H9 (cell line): Measurements from ENCODE around the gene TMEM164. TPM values are rescaled to one million over a fixed set of nuclear protein-coding genes. Genes with fewer than 3 reads are reported as not detected.

Source experiments
- DNase-seq: peaks from one replicate; pipeline ENCODE4 v3.0.0-alpha.2; 2017
- H2AFZ ChIP-seq: one replicate; pipeline ENCODE4 v1.6.1; 2013; ENCODE audit warnings: mild to moderate bottlenecking, low read length, control low read depth, moderate library complexity
- H2AK5ac ChIP-seq: 2 replicates; pipeline ENCODE4 v1.6.1; 2013; ENCODE audit warnings: low read length, control low read depth, mixed read lengths; ENCODE audit not compliant: insufficient read length
- H2BK120ac ChIP-seq: one replicate; pipeline ENCODE4 v1.6.1; 2013; ENCODE audit warnings: low read depth, mild to moderate bottlenecking, low read length, control low read depth, inconsistent platforms; ENCODE audit not compliant: poor library complexity, severe bottlenecking
- H2BK12ac ChIP-seq: 2 replicates; pipeline ENCODE4 v1.6.1; 2013; ENCODE audit warnings: low read length, control low read depth, mixed read lengths, low read depth; ENCODE audit not compliant: insufficient read length
- H2BK15ac ChIP-seq: 2 replicates; pipeline ENCODE4 v1.6.1; 2013; ENCODE audit warnings: low read depth, low read length, control low read depth
- H2BK20ac ChIP-seq: one replicate; pipeline ENCODE4 v1.6.1; 2013; ENCODE audit warnings: low read depth, mild to moderate bottlenecking, low read length, control low read depth, inconsistent platforms; ENCODE audit not compliant: poor library complexity, severe bottlenecking
- H2BK5ac ChIP-seq: 2 replicates; pipeline ENCODE4 v1.6.1; 2013; ENCODE audit warnings: low read length, control low read depth, mixed read lengths; ENCODE audit not compliant: insufficient read length
- H3K14ac ChIP-seq: 2 replicates; pipeline ENCODE4 v1.6.1; 2013; ENCODE audit warnings: low read length, control low read depth; ENCODE audit not compliant: insufficient read depth
- H3K18ac ChIP-seq: 2 replicates; pipeline ENCODE4 v1.6.1; 2013; ENCODE audit warnings: low read depth, mild to moderate bottlenecking, mixed read lengths, low read length, control low read depth; ENCODE audit not compliant: insufficient read length
- H3K23ac ChIP-seq: 2 replicates; pipeline ENCODE4 v1.6.1; 2013; ENCODE audit warnings: low read length, control low read depth, mixed read lengths, low read depth; ENCODE audit not compliant: insufficient read length
- H3K23me2 ChIP-seq: 2 replicates; pipeline ENCODE4 v1.6.1; 2013; ENCODE audit warnings: low read depth, mild to moderate bottlenecking, mixed read lengths, low read length, control low read depth; ENCODE audit not compliant: insufficient read length, poor library complexity, severe bottlenecking
- H3K27ac ChIP-seq: 2 replicates; pipeline ENCODE4 v1.5.1; 2013; ENCODE audit warnings: low read length, control low read depth, mixed read lengths, low read depth; ENCODE audit not compliant: insufficient read length
- H3K27me3 ChIP-seq: 2 replicates; pipeline ENCODE4 v1.6.1; 2013; ENCODE audit warnings: low read length, control low read depth, inconsistent platforms; ENCODE audit not compliant: insufficient read depth
- H3K4ac ChIP-seq: 2 replicates; pipeline ENCODE4 v1.6.1; 2013; ENCODE audit warnings: low read depth, mild to moderate bottlenecking, control low read depth, inconsistent platforms, low read length, moderate library complexity
- H3K4me1 ChIP-seq: 2 replicates; pipeline ENCODE4 v1.6.1; 2013; ENCODE audit warnings: low read length, control low read depth, inconsistent platforms; ENCODE audit not compliant: insufficient read depth
- H3K4me2 ChIP-seq: 2 replicates; pipeline ENCODE4 v1.6.1; 2013; ENCODE audit warnings: low read length, control low read depth, mixed read lengths; ENCODE audit not compliant: insufficient read length, insufficient read depth
- H3K56ac ChIP-seq: 2 replicates; pipeline ENCODE4 v1.6.1; 2013; ENCODE audit warnings: low read depth, mild to moderate bottlenecking, mixed read lengths, low read length, control low read depth; ENCODE audit not compliant: insufficient read length
- H3K79me1 ChIP-seq: 2 replicates; pipeline ENCODE4 v1.6.1; 2013; ENCODE audit warnings: low read depth, mild to moderate bottlenecking, moderate library complexity, low read length, control low read depth, inconsistent platforms; ENCODE audit not compliant: insufficient read depth, poor library complexity, severe bottlenecking
- H3K79me2 ChIP-seq: 2 replicates; pipeline ENCODE4 v1.6.1; 2013; ENCODE audit warnings: low read length, control low read depth, inconsistent platforms; ENCODE audit not compliant: insufficient read depth
- H3K9ac ChIP-seq: 2 replicates; pipeline ENCODE4 v1.6.1; 2013; ENCODE audit warnings: low read length, control low read depth, mixed read lengths; ENCODE audit not compliant: insufficient read length; ENCODE audit errors: extremely low read depth
- H3K9me3 ChIP-seq: one replicate; pipeline ENCODE4 v1.6.1; 2013; ENCODE audit warnings: low read depth, low read length, inconsistent platforms; ENCODE audit not compliant: control insufficient read depth
- H3T11ph ChIP-seq: one replicate; pipeline ENCODE4 v1.6.1; 2013; ENCODE audit warnings: mild to moderate bottlenecking, low read length, control low read depth, inconsistent platforms
- H4K20me1 ChIP-seq: one replicate; pipeline ENCODE4 v1.6.1; 2013; ENCODE audit not compliant: control insufficient read depth, insufficient read length, insufficient read depth
- H4K5ac ChIP-seq: 2 replicates; pipeline ENCODE4 v1.6.1; 2013; ENCODE audit warnings: low read depth, mild to moderate bottlenecking, mixed read lengths, low read length, control low read depth; ENCODE audit not compliant: insufficient read length
- H4K8ac ChIP-seq: replicated peaks from 2 replicates; pipeline ENCODE4 v1.6.1; 2013; ENCODE audit warnings: low read length, control low read depth, mixed read lengths, low read depth; ENCODE audit not compliant: insufficient read length
- H4K91ac ChIP-seq: 2 replicates; pipeline ENCODE4 v1.6.1; 2013; ENCODE audit warnings: low read depth, mild to moderate bottlenecking, moderate library complexity, mixed read lengths, low read length, control low read depth; ENCODE audit not compliant: insufficient read length
- H3K27ac Mint-ChIP-seq, 3 experiments: 2 replicates in 2 of 3; 3 replicates in 1 of 3; pipeline ENCODE4 v1.8.0; 2020 to 2021; ENCODE audit warnings: mixed read lengths in 3 of 3, mild to moderate bottlenecking in 1 of 3, moderate library complexity in 1 of 3
- H3K27me3 Mint-ChIP-seq: 2 replicates; pipeline ENCODE4 v1.8.0; 2021; ENCODE audit warnings: low read depth, mild to moderate bottlenecking, moderate library complexity, mixed read lengths
- H3K36me3 Mint-ChIP-seq, 3 experiments: 2 replicates in 2 of 3; 3 replicates in 1 of 3; pipeline ENCODE4 v1.8.0; 2020 to 2021; ENCODE audit warnings: low read depth in 3 of 3, mixed read lengths in 3 of 3; ENCODE audit not compliant: insufficient read depth in 1 of 3
- H3K4me1 Mint-ChIP-seq, 2 experiments: 2 replicates each; pipeline ENCODE4 v1.8.0; 2020; ENCODE audit warnings: mixed read lengths in 2 of 2
- H3K4me3 Mint-ChIP-seq, 2 experiments: 2 replicates in 1 of 2; 3 replicates in 1 of 2; pipeline ENCODE4 v1.8.0; 2020 to 2021; ENCODE audit warnings: mild to moderate bottlenecking in 2 of 2, mixed read lengths in 2 of 2, moderate library complexity in 1 of 2
- H3K9me3 Mint-ChIP-seq, 2 experiments: 2 replicates in 1 of 2; 3 replicates in 1 of 2; pipeline ENCODE4 v1.8.0; 2020; ENCODE audit warnings: mild to moderate bottlenecking in 2 of 2, mixed read lengths in 2 of 2, moderate library complexity in 1 of 2
- WGBS: extraction: QIAGEN DNeasy Blood & Tissue Kit; methylation state at CpG from one replicate; pipeline ENCODE4 v1.1.7; 2013; ENCODE audit warnings: missing lambda C conversion rate, low lambda C conversion rate, mixed read lengths; ENCODE audit not compliant: insufficient read length; ENCODE audit errors: extremely low coverage; 5-methylcytosine and 5-hydroxymethylcytosine counted together
- total RNA-seq: library from RNA; stranded (reverse); gene quantifications from 2 replicates; pipeline ENCODE4 v1.2.1, GENCODE V29; 2021
- TF ChIP-seq, protein P1 (sequence below): fragments of 200-600 bp; sonication (generic); conservative IDR thresholded peaks from 3 replicates; pipeline ENCODE4 v1.8.0; 2021; ENCODE audit warnings: antibody characterized with exemption, mild to moderate bottlenecking

TMEM164 gene
- total RNA-seq, 1 experiment from 2014 or later = 30.4 TPM

DNA sequence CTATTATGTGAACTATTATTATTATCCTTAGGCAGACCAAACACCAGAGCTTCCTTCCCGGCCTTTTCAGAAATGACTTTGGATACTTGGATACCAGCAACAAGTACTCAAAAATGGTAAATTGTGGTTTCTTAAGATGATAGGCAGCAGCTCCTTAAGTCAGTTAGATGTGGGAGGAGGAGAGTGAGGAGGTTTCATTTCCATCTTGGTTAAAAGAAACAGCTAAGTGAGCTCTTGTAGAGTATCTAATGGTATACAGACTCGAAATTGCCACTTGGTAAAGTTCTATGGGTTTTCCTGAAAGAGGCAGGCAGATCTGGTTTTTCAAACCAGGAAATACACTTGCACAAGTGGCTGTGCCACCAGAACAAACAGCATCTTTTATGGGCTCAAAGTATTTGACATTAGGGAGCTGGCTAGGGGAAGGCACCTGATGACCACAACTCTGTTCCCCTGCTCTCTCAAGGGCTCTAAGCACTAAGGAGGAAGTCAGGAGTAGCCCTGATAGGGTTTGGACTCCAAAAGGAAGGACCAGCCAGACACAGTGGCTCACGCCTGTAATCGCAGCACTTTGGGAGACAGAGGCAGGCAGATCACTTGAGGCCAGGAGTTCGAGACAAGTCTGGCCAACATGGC is 130.9 kb downstream of the TMEM164 start:
- TF ChIP-seq, protein P1, sequence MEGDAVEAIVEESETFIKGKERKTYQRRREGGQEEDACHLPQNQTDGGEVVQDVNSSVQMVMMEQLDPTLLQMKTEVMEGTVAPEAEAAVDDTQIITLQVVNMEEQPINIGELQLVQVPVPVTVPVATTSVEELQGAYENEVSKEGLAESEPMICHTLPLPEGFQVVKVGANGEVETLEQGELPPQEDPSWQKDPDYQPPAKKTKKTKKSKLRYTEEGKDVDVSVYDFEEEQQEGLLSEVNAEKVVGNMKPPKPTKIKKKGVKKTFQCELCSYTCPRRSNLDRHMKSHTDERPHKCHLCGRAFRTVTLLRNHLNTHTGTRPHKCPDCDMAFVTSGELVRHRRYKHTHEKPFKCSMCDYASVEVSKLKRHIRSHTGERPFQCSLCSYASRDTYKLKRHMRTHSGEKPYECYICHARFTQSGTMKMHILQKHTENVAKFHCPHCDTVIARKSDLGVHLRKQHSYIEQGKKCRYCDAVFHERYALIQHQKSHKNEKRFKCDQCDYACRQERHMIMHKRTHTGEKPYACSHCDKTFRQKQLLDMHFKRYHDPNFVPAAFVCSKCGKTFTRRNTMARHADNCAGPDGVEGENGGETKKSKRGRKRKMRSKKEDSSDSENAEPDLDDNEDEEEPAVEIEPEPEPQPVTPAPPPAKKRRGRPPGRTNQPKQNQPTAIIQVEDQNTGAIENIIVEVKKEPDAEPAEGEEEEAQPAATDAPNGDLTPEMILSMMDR = no peak
- H3K79me2 ChIP-seq = no peaks in the 10 kb centered on the region
- H3K18ac ChIP-seq = no peak overlapping the region
- no peak overlapping the region for H2AK5ac ChIP-seq
- no peaks in the 10 kb centered on the region for H3K23me2 ChIP-seq
- no peak overlapping the region for H3K4ac ChIP-seq
- no peak overlapping the region for H4K8ac ChIP-seq
- H3K56ac ChIP-seq = no peak overlapping the region
- no peaks in the 10 kb centered on the region for H3K9me3 ChIP-seq
- no peak overlapping the region for H3K23ac ChIP-seq
- DNase-seq = no peak
- no peak overlapping the region for H2AFZ ChIP-seq
- H3K4me2 ChIP-seq = no peak overlapping the region
- no peaks in the 10 kb centered on the region; a peak in 1 of 7 replicates for H3K36me3 Mint-ChIP-seq
- H2BK12ac ChIP-seq = no peak overlapping the region
- no peak overlapping the region for H3K9ac ChIP-seq
- no peak overlapping the region for H3K27ac Mint-ChIP-seq
- H3K27ac ChIP-seq = no peak overlapping the region
- H3K4me1 ChIP-seq = no peaks in the 10 kb centered on the region
- H3K4me1 Mint-ChIP-seq = peaks cover 6 to 8% of the 10 kb centered on the region in 2 experiments
- no peak overlapping the region for H3K14ac ChIP-seq
- H2BK20ac ChIP-seq = no peak overlapping the region
- no peaks in the 10 kb centered on the region for H4K20me1 ChIP-seq
- no CpG with 5 or more reads among the region's 5 CpGs for WGBS
- H3K27me3 ChIP-seq = no peaks in the 10 kb centered on the region
- no peak overlapping the region for H2BK120ac ChIP-seq
- no peaks in the 10 kb centered on the region for H3K79me1 ChIP-seq
- H3K4me3 Mint-ChIP-seq = no peak overlapping the region
- no peaks in the 10 kb centered on the region; the same call in 1 of the 2 replicates for H3K27me3 Mint-ChIP-seq
- no peak overlapping the region for H4K5ac ChIP-seq
- no peak overlapping the region for H2BK5ac ChIP-seq
- H2BK15ac ChIP-seq = no peak overlapping the region
- H3T11ph ChIP-seq = no peak overlapping the region
- H4K91ac ChIP-seq = no peak overlapping the region
- no peaks in the 10 kb centered on the region for H3K9me3 Mint-ChIP-seq
